ENCODE data around the gene POLE3.

Gene POLE3

DNA sequence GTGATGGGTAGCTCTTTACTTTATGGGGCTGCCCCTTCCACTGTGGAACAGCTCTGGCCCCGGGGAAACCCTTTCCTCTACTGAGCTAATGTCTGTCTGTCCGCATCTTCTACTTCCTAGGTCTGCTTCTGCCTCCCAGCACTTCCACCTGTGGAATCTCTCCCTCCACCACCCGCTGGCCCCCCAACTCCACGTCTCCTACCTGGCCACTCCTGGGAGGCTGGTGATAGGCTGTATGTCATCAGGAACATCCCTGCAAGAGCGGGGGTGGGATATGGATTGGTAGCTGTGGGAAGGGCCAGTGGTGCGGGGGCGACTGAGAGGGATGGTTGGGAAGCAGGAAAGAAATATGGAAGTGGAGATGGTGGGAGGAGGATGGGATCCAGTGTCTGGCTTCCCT is 18.6 kb downstream of the POLE3 start:
- no peaks in the 10 kb centered on the region for H3K9me2 ChIP-seq (replicated peaks; ENCODE audit: low read depth, low read length)
- H3K9me3 ChIP-seq (ENCODE audit: insufficient read depth, low read depth, low read length) = no peaks in the 10 kb centered on the region
- no peak for TF ChIP-seq EZH2phosphoT487 (IDR thresholded peaks at IDR 0.05; ENCODE audit: borderline replicate concordance)
- no peaks in the 10 kb centered on the region for H4K20me1 ChIP-seq (ENCODE audit: insufficient read depth, low read length, poor library complexity, severe bottlenecking)
- no peaks in the 10 kb centered on the region for H3K27me3 ChIP-seq (ENCODE audit: insufficient read depth, low read length, poor library complexity, severe bottlenecking)
- no peaks in the 10 kb centered on the region for H3K4me1 ChIP-seq (ENCODE audit: insufficient read depth, low read length, poor library complexity, severe bottlenecking)
- no peak overlapping the region for H2AFZ ChIP-seq (ENCODE audit: low read length)
- H3K9ac ChIP-seq (ENCODE audit: low read depth, low read length, poor library complexity, severe bottlenecking) = no peak overlapping the region
- H3K4me2 ChIP-seq (ENCODE audit: low read depth, low read length, poor library complexity, severe bottlenecking) = no peak overlapping the region
- no peak overlapping the region for H3K4me3 ChIP-seq (ENCODE audit: low read length, poor library complexity, severe bottlenecking)
- no peaks in the 10 kb centered on the region for H3K79me2 ChIP-seq (ENCODE audit: insufficient read depth, low read length)
- H3F3A ChIP-seq (ENCODE audit: low read depth) = no peaks in the 10 kb centered on the region
- H3K36me3 ChIP-seq (ENCODE audit: insufficient read depth, low read length) = peaks cover 28% of the 10 kb centered on the region; the same call in 1 of the 2 replicates

DNA sequence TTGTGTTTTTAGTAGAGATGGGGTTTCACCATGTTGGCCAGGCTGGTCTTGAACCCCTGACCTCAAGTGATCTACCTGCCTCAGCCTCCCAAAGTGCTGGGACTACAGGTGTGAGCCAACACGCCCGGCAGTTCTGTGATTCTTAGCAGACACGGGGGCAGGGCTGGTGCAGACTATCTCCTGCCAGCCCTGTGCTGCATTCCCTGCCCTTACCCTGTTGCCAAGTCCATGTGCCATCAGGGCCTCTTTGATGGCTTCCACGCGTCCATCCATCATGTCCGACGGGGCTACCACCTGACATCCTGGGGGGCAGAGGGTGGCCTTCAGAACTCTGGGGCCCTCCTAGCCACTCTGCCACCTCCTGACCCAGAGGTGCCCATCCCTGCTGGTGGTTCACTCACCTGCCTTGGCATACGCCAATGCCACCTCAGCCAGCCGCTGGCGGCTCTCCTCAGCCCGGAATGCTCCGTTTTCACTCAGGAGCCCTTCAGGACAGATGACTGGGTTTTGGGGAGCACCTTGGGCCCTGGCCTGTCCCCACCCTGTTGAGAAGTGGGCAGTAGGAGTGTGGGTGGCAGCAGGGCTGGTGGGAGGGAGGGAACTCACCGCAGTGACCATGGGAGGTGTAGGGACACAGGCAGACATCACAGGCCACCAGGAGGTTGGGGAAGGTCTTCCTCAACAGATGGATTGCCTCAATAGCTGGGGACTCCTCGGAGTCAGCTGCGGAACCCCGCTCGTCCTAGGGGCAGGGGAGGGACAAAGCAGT is 20.1 kb downstream of the POLE3 start:
- no peaks in the 10 kb centered on the region for H3K4me1 ChIP-seq (ENCODE audit: insufficient read depth, low read length, poor library complexity, severe bottlenecking)
- no peak overlapping the region for H3K4me3 ChIP-seq (ENCODE audit: low read length, poor library complexity, severe bottlenecking)
- no peak overlapping the region for H3K4me2 ChIP-seq (ENCODE audit: low read depth, low read length, poor library complexity, severe bottlenecking)
- no peaks in the 10 kb centered on the region for H3F3A ChIP-seq (ENCODE audit: low read depth)
- H2AFZ ChIP-seq (ENCODE audit: low read length) = no peak overlapping the region
- TF ChIP-seq, protein P1, sequence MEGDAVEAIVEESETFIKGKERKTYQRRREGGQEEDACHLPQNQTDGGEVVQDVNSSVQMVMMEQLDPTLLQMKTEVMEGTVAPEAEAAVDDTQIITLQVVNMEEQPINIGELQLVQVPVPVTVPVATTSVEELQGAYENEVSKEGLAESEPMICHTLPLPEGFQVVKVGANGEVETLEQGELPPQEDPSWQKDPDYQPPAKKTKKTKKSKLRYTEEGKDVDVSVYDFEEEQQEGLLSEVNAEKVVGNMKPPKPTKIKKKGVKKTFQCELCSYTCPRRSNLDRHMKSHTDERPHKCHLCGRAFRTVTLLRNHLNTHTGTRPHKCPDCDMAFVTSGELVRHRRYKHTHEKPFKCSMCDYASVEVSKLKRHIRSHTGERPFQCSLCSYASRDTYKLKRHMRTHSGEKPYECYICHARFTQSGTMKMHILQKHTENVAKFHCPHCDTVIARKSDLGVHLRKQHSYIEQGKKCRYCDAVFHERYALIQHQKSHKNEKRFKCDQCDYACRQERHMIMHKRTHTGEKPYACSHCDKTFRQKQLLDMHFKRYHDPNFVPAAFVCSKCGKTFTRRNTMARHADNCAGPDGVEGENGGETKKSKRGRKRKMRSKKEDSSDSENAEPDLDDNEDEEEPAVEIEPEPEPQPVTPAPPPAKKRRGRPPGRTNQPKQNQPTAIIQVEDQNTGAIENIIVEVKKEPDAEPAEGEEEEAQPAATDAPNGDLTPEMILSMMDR (conservative IDR thresholded peaks at IDR 0.05; ENCODE audit: low read length) = no peak
- no peak for TF ChIP-seq EZH2phosphoT487 (IDR thresholded peaks at IDR 0.05; ENCODE audit: borderline replicate concordance)
- peaks cover 28% of the 10 kb centered on the region; the same call in 1 of the 2 replicates for H3K36me3 ChIP-seq (ENCODE audit: insufficient read depth, low read length)
- H3K9me2 ChIP-seq (replicated peaks; ENCODE audit: low read depth, low read length) = no peaks in the 10 kb centered on the region
- H3K9me3 ChIP-seq (ENCODE audit: insufficient read depth, low read depth, low read length) = no peaks in the 10 kb centered on the region
- no peaks in the 10 kb centered on the region for H3K79me2 ChIP-seq (ENCODE audit: insufficient read depth, low read length)
- H3K9ac ChIP-seq (ENCODE audit: low read depth, low read length, poor library complexity, severe bottlenecking) = no peak overlapping the region
- no peaks in the 10 kb centered on the region for H3K27me3 ChIP-seq (ENCODE audit: insufficient read depth, low read length, poor library complexity, severe bottlenecking)
- H4K20me1 ChIP-seq (ENCODE audit: insufficient read depth, low read length, poor library complexity, severe bottlenecking) = no peaks in the 10 kb centered on the region

DNA sequence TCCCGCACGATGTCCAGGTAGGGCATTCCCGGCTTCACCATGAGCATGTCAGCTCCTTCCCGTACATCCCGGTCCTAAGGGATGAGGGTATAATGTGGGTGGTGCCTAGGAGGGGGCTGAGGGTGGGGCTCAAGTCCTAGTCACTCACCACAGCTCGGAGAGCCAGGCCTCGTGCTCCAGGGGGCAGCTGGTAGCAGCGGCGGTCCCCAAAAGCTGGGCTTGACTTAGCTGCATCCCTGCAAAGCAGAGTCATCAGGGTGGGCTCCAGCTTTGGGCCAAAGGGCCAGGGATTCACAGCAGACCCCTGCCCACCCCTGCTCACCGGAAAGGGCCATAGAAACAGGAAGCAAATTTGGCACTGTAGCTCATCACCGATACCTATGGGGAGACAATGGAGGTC is 21.0 kb downstream of the POLE3 start:
- no peaks in the 10 kb centered on the region for H3K9me3 ChIP-seq (ENCODE audit: insufficient read depth, low read depth, low read length)

More for the DNA sequence above, 21.0 kb downstream of the POLE3 start:
- Histone ChIP-seq H3K4me2 (ENCODE audit: low read depth, low read length, poor library complexity, severe bottlenecking) (no peak overlapping the region), H3F3A (ENCODE audit: low read depth) (no peaks in the 10 kb centered on the region), H3K4me1 (ENCODE audit: insufficient read depth, low read length, poor library complexity, severe bottlenecking) (no peaks in the 10 kb centered on the region), H3K9ac (ENCODE audit: low read depth, low read length, poor library complexity, severe bottlenecking) (no peak overlapping the region), H3K27me3 (ENCODE audit: insufficient read depth, low read length, poor library complexity, severe bottlenecking) (no peaks in the 10 kb centered on the region), H3K79me2 (ENCODE audit: insufficient read depth, low read length) (no peaks in the 10 kb centered on the region), H3K9me2 (replicated peaks; ENCODE audit: low read depth, low read length) (no peaks in the 10 kb centered on the region), H3K4me3 (ENCODE audit: low read length, poor library complexity, severe bottlenecking) (no peak overlapping the region), H4K20me1 (ENCODE audit: insufficient read depth, low read length, poor library complexity, severe bottlenecking) (no peaks in the 10 kb centered on the region), H2AFZ (ENCODE audit: low read length) (no peak overlapping the region), H3K36me3 (ENCODE audit: insufficient read depth, low read length) (peaks cover 28% of the 10 kb centered on the region; the same call in 1 of the 2 replicates)
- TF ChIP-seq EZH2phosphoT487 (IDR thresholded peaks at IDR 0.05; ENCODE audit: borderline replicate concordance) = no peak
- TF ChIP-seq, protein P1 (conservative IDR thresholded peaks at IDR 0.05; ENCODE audit: low read length) = no peak

Data from Loucy (cell line).